ENCODE measurements around the gene MINK1. TPM values are rescaled to one million over a fixed set of nuclear protein-coding genes. Genes with fewer than 3 reads are reported as not detected.
A peak's percentile ranks its signal among the peaks of the same experiment; 100 is the strongest.

Gene MINK1
- total RNA-seq, 1 donor from 2014 or later, result 139 TPM

DNA sequence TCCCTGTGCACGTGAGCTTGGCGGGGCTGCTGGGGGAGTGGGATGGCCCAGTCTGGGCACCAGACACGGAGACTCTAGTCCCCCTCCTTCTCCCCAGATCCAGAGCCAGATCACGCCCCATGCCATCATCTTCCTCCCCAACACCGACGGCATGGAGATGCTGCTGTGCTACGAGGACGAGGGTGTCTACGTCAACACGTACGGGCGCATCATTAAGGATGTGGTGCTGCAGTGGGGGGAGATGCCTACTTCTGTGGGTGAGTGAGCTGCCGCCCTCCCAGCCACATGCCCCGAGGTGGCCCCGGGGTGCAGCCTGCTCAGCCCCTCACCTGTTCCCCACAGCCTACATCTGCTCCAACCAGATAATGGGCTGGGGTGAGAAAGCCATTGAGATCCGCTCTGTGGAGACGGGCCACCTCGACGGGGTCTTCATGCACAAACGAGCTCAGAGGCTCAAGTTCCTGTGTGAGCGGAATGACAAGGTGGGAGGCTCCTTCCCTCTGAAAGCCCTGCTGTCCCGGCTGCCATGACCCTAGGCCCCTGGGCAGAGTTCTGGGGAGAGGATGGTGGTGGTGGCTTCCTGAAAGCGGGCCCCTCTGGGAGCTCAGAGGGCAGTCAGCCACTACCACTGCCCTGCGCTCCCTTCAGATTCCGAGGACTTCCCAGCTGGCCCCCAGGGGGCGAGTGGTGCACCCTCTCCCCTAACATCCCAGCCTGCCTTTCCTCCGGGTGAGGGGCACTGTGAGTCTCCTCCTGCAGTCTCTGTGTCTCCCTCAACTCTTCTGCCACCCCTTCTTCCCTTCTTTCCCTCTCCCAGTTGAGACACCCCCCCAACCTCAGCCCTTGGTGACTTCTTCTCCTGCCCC lies 63.4 kb downstream of the MINK1 start:
- Mint-ChIP-seq H3K27ac (no peak overlapping the region), H3K4me1 (ENCODE audit: low read depth) (no peaks in the 10 kb centered on the region), H3K4me3 (ENCODE audit: low read depth) (no peak overlapping the region), H3K9me3 (ENCODE audit: low read depth) (no peaks in the 10 kb centered on the region), H3K27me3 (peaks cover 9% of the 10 kb centered on the region), H3K36me3 (ENCODE audit: insufficient read depth) (peaks cover 6% of the 10 kb centered on the region)
- DNase-seq (ENCODE audit: low spot score, unreplicated experiment), result no peak
- TF ChIP-seq, protein P1, sequence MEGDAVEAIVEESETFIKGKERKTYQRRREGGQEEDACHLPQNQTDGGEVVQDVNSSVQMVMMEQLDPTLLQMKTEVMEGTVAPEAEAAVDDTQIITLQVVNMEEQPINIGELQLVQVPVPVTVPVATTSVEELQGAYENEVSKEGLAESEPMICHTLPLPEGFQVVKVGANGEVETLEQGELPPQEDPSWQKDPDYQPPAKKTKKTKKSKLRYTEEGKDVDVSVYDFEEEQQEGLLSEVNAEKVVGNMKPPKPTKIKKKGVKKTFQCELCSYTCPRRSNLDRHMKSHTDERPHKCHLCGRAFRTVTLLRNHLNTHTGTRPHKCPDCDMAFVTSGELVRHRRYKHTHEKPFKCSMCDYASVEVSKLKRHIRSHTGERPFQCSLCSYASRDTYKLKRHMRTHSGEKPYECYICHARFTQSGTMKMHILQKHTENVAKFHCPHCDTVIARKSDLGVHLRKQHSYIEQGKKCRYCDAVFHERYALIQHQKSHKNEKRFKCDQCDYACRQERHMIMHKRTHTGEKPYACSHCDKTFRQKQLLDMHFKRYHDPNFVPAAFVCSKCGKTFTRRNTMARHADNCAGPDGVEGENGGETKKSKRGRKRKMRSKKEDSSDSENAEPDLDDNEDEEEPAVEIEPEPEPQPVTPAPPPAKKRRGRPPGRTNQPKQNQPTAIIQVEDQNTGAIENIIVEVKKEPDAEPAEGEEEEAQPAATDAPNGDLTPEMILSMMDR (IDR thresholded peaks at IDR 0.05; ENCODE audit: unreplicated experiment), result no peak

DNA sequence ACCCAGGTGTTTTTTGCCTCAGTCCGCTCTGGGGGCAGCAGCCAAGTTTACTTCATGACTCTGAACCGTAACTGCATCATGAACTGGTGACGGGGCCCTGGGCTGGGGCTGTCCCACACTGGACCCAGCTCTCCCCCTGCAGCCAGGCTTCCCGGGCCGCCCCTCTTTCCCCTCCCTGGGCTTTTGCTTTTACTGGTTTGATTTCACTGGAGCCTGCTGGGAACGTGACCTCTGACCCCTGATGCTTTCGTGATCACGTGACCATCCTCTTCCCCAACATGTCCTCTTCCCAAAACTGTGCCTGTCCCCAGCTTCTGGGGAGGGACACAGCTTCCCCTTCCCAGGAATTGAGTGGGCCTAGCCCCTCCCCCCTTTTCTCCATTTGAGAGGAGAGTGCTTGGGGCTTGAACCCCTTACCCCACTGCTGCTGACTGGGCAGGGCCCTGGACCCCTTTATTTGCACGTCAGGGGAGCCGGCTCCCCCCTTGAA lies 64.1 kb downstream of the MINK1 start:
- Mint-ChIP-seq H3K4me3 (ENCODE audit: low read depth) (no peak overlapping the region), H3K9me3 (ENCODE audit: low read depth) (no peaks in the 10 kb centered on the region), H3K27me3 (peaks cover 10% of the 10 kb centered on the region), H3K4me1 (ENCODE audit: low read depth) (no peaks in the 10 kb centered on the region), H3K36me3 (ENCODE audit: insufficient read depth) (peaks cover 6% of the 10 kb centered on the region), H3K27ac (no peak overlapping the region)
- DNase-seq (ENCODE audit: low spot score, unreplicated experiment), result no peak
- TF ChIP-seq, protein P1 (IDR thresholded peaks at IDR 0.05; ENCODE audit: unreplicated experiment), result no peak

DNA sequence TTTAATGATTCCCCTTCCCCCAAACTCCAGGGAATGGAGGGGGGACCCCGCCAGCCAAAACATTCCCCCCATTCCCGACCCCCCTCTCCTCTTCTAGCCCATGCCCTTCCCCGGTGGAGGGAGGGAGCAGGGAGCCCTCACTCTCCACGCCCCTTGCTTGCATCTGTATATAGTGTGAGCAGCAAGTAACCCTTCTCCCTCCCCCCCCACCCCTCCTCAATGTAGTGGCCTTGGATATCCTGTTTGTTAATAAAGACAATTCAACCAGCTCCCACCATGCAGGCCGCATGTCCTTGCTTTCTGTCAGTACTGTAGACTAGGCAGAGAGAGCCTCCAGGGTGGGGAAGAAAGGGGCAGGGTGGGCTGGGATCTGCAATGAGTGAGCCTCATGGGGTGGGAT lies 64.6 kb downstream of the MINK1 start:
- no peak overlapping the region for H3K27ac Mint-ChIP-seq
- H3K27me3 Mint-ChIP-seq, result peaks cover 15% of the 10 kb centered on the region
- no peak for DNase-seq (ENCODE audit: low spot score, unreplicated experiment)
- H3K4me1 Mint-ChIP-seq (ENCODE audit: low read depth), result no peaks in the 10 kb centered on the region
- H3K4me3 Mint-ChIP-seq (ENCODE audit: low read depth), result no peak overlapping the region
- TF ChIP-seq, protein P1 (IDR thresholded peaks at IDR 0.05; ENCODE audit: unreplicated experiment), result no peak
- H3K36me3 Mint-ChIP-seq (ENCODE audit: insufficient read depth), result peaks cover 6% of the 10 kb centered on the region
- H3K9me3 Mint-ChIP-seq (ENCODE audit: low read depth), result no peaks in the 10 kb centered on the region

DNA sequence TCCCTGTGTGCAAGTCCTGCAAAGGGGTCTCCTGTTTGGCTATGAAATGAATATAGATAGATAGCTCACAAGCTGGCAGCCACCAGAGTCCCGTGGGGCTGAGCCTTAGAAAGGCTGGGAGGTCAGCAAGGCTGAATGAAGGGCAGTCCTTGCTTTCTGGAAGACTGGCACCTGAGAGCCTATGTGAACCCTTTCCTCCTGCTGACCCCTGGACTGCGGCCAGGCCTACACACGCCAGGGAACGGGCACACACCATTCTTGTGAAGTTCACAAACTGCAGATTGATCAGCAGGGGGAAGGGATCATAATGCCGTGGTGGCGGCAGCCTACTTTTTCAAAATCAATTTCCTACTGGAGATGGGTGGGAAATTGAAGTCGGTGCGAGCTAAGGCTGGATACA lies 65.2 kb downstream of the MINK1 start:
- Mint-ChIP-seq H3K9me3 (ENCODE audit: low read depth) (no peaks in the 10 kb centered on the region), H3K4me1 (ENCODE audit: low read depth) (peaks cover 1% of the 10 kb centered on the region), H3K4me3 (ENCODE audit: low read depth) (peak overlapping the region; percentile 56), H3K27ac (peak overlapping the region; percentile 45), H3K36me3 (ENCODE audit: insufficient read depth) (peaks cover 6% of the 10 kb centered on the region), H3K27me3 (peaks cover 18% of the 10 kb centered on the region)
- DNase-seq (ENCODE audit: low spot score, unreplicated experiment), result no peak
- TF ChIP-seq, protein P1 (IDR thresholded peaks at IDR 0.05; ENCODE audit: unreplicated experiment), result no peak

DNA sequence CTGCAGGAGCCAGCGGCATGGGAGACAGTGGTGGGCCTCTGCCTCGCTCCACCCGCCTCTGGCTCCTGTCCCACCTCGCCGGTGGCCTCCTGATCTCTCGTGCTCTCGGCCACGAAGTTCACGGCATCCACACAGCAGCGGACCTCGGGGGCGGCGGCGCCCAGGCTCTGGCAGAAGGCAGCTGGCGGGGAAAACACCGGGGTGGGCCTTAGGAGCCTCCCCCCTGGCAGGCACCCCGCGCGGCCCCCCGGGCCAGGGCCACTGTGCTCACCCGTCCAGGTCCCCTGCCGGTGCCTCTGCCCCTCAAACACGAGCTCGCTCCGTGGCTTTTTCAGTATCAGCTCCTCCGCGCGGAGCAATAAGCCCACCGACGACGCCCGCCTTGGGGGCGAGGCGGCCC lies 65.8 kb downstream of the MINK1 start:
- Mint-ChIP-seq H3K9me3 (ENCODE audit: low read depth) (no peaks in the 10 kb centered on the region), H3K4me3 (ENCODE audit: low read depth) (peak overlapping the region; percentile 56), H3K36me3 (ENCODE audit: insufficient read depth) (peaks cover 6% of the 10 kb centered on the region), H3K27me3 (peaks cover 19% of the 10 kb centered on the region), H3K4me1 (ENCODE audit: low read depth) (peaks cover 4% of the 10 kb centered on the region), H3K27ac (no peak overlapping the region)
- no peak for DNase-seq (ENCODE audit: low spot score, unreplicated experiment)
- TF ChIP-seq, protein P1 (IDR thresholded peaks at IDR 0.05; ENCODE audit: unreplicated experiment), result no peak
